Activated CD8-positive, alpha-beta T cell treated with anti-CD3 and anti-CD28 coated beads for 36 hours (primary cell): ENCODE data around the gene MTFP1. TPM values are rescaled to one million over a fixed set of nuclear protein-coding genes. Genes with fewer than 3 reads are reported as not detected.
"Not testable (repeated sequence)": the region's sequence is repeated elsewhere in the genome, so short reads cannot be mapped to it uniquely, and the experiment has no call there.

ENCODE experiments used
- ATAC-seq: fragments of 200-7000 bp; cut with Tn5 transposase; one replicate; pipeline ENCODE4 v1.10.0; 2021; ENCODE audit warnings: mild to moderate bottlenecking, moderate library complexity
- CTCF ChIA-PET: fragments of 350-600 bp; sonication (Branson Sonifier 250); formaldehyde crosslinking; loops from one replicate; lab custom pipeline; 2021; ENCODE audit warnings: antibody characterized with exemption; lab: Charles Lee
- POLR2A ChIA-PET: fragments of 350-600 bp; sonication (Branson Sonifier 250); formaldehyde crosslinking; loops from one replicate; lab custom pipeline; 2021; ENCODE audit warnings: antibody characterized with exemption; lab: Charles Lee
- DNase-seq: peaks from one replicate; pipeline ENCODE4 v3.0.0-alpha.2; 2020
- H3K27ac Mint-ChIP-seq: one replicate; pipeline ENCODE4 v1.8.0; 2021; ENCODE audit warnings: mild to moderate bottlenecking, mixed read lengths
- H3K27me3 Mint-ChIP-seq: one replicate; pipeline ENCODE4 v1.8.0; 2021; ENCODE audit warnings: mixed read lengths
- H3K36me3 Mint-ChIP-seq: one replicate; pipeline ENCODE4 v1.8.0; 2021; ENCODE audit warnings: low read depth, mixed read lengths
- H3K4me1 Mint-ChIP-seq: one replicate; pipeline ENCODE4 v1.8.0; 2021; ENCODE audit warnings: low read depth, mixed read lengths
- H3K4me3 Mint-ChIP-seq: one replicate; pipeline ENCODE4 v1.8.0; 2021; ENCODE audit warnings: mild to moderate bottlenecking, moderate library complexity, mixed read lengths
- H3K9me3 Mint-ChIP-seq: one replicate; pipeline ENCODE4 v1.8.0; 2021; ENCODE audit warnings: mixed read lengths
- intact Hi-C: fragments of 100-400 bp; cut with micrococcal nuclease; formaldehyde crosslinking; loops from one replicate; pipeline ENCODE4 v1.10.0; 2022
- total RNA-seq, 2 experiments: library from RNA; stranded (reverse); gene quantifications; one replicate each; pipeline ENCODE4 v1.2.3, GENCODE V29; 2021
- TF ChIP-seq, protein P1 (sequence below): fragments of 200-600 bp; IDR thresholded peaks from one replicate; pipeline ENCODE4 v1.8.0; 2022; ENCODE audit warnings: antibody characterized with exemption, mild to moderate bottlenecking

The MTFP1 gene
- total RNA-seq, 2 experiments from 2014 or later, result 89.8 to 93.8 TPM

- intact Hi-C loops, result no loop called here
- CTCF ChIA-PET, result interaction anchor here (0.9 to 21.0 kb wide), 3 partner anchors 13 to 108 kb away, joined by 3 to 472 read pairs (median 5); partner anchors contain the start of genes CASTOR1 and RNF215
- POLR2A ChIA-PET, result interaction anchor here (6.3 kb wide), 1 partner anchor 22 kb away, joined by 48 read pairs; the partner anchor contains the start of gene MTFP1
- DNase-seq, result no peak
- H3K27ac Mint-ChIP-seq, result peak overlapping the region; percentile 52
- H3K4me3 Mint-ChIP-seq, result no peak overlapping the region
- peaks cover 11% of the 10 kb centered on the region for H3K36me3 Mint-ChIP-seq
- TF ChIP-seq, protein P1, sequence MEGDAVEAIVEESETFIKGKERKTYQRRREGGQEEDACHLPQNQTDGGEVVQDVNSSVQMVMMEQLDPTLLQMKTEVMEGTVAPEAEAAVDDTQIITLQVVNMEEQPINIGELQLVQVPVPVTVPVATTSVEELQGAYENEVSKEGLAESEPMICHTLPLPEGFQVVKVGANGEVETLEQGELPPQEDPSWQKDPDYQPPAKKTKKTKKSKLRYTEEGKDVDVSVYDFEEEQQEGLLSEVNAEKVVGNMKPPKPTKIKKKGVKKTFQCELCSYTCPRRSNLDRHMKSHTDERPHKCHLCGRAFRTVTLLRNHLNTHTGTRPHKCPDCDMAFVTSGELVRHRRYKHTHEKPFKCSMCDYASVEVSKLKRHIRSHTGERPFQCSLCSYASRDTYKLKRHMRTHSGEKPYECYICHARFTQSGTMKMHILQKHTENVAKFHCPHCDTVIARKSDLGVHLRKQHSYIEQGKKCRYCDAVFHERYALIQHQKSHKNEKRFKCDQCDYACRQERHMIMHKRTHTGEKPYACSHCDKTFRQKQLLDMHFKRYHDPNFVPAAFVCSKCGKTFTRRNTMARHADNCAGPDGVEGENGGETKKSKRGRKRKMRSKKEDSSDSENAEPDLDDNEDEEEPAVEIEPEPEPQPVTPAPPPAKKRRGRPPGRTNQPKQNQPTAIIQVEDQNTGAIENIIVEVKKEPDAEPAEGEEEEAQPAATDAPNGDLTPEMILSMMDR, result no peak
- ATAC-seq, result no peak
- H3K27me3 Mint-ChIP-seq, result no peaks in the 10 kb centered on the region
- H3K9me3 Mint-ChIP-seq, result no peaks in the 10 kb centered on the region
- H3K4me1 Mint-ChIP-seq, result peaks cover 35% of the 10 kb centered on the region
Observed at GRCh38 chr22:30400159-30400558, 25.4 kb upstream of the MTFP1 start.

- H3K9me3 Mint-ChIP-seq, DNase-seq, H3K27ac Mint-ChIP-seq, ATAC-seq, H3K4me3 Mint-ChIP-seq, H3K27me3 Mint-ChIP-seq, intact Hi-C loops: not testable (repeated sequence)
- peaks cover 32% of the 10 kb centered on the region for H3K4me1 Mint-ChIP-seq
- POLR2A ChIA-PET, result interaction anchor here (1.0 kb wide), 1 partner anchor 24 kb away, joined by 3 read pairs; the partner anchor contains the start of gene MTFP1
- peaks cover 11% of the 10 kb centered on the region for H3K36me3 Mint-ChIP-seq
- CTCF ChIA-PET, result interaction anchor here (0.9 kb wide), 1 partner anchor 14 kb away, joined by 3 read pairs; the partner anchor contains the start of gene RNF215
Observed at GRCh38 chr22:30401024-30401423, 24.5 kb upstream of the MTFP1 start.

- H3K27ac Mint-ChIP-seq, result peak overlapping the region; percentile 49
- ChIA-PET CTCF (interaction anchor here (0.9 to 1.7 kb wide), 3 partner anchors 11 to 114 kb away, joined by 3 to 8 read pairs (median 4); no protein-coding TSS in a partner anchor), POLR2A (interaction anchor here (0.6 to 1.4 kb wide), 4 partner anchors 9 to 798 kb away, joined by 3 to 5 read pairs (median 4); partner anchors contain the start of gene MTFP1)
Observed at GRCh38 chr22:30402028-30402765, 23.4 kb upstream of the MTFP1 start.

DNA sequence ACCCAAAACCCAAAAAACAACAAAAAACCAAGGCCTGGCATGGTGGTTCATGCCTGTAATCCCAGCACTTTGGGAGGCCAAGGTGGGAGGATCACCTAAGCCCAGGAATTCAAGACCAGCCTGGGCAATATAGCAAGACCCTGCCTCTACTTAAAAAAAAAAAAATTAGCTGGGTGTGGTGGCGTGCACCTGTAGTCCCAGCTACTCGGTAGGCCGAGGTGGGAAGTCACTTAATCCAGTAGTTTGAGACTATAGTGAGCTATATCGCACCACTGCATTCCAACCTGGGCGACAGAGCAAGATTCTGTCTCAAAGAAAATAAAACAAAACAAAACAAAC is 22.8 kb upstream of the MTFP1 start:
- H3K9me3 Mint-ChIP-seq, DNase-seq, H3K27me3 Mint-ChIP-seq, ATAC-seq, intact Hi-C loops, H3K27ac Mint-ChIP-seq, H3K4me3 Mint-ChIP-seq: not testable (repeated sequence)
- H3K36me3 Mint-ChIP-seq, result peaks cover 15% of the 10 kb centered on the region
- CTCF ChIA-PET, result interaction anchor here (0.9 to 1.7 kb wide), 3 partner anchors 12 to 115 kb away, joined by 3 to 8 read pairs (median 4); no protein-coding TSS in a partner anchor
- H3K4me1 Mint-ChIP-seq, result peaks cover 25% of the 10 kb centered on the region
- POLR2A ChIA-PET, result interaction anchor here (1.4 kb wide), 1 partner anchor 8 kb away, joined by 5 read pairs; no protein-coding TSS in a partner anchor

More at GRCh38 chr22:30402028-30402765, 23.4 kb upstream of the MTFP1 start:
- Mint-ChIP-seq H3K4me3 (no peak overlapping the region), H3K27me3 (no peaks in the 10 kb centered on the region), H3K9me3 (no peaks in the 10 kb centered on the region), H3K36me3 (peaks cover 15% of the 10 kb centered on the region), H3K4me1 (peaks cover 27% of the 10 kb centered on the region)
- intact Hi-C loops, result no loop called here
- DNase-seq (no peak), ATAC-seq (no peak)
- TF ChIP-seq, protein P1, result no peak

DNA sequence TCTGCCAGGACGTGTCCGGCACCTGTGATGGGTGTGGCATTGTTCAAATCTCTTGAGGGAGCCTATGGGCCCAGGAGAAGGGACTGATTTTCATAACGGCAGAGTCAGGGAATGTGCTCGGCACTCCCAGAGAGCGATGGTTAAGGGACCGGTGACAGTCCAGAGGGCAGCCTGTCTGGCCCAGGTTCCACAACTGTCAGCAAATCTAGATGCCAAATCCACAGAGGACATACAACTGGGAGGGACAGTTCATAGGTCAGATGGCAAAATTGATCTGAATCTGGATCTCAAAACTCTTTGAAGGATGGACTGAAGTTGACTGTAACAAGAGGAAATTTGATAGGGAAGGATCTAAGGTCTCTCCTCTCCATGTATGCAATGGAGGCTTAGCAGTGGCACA is 21.3 kb upstream of the MTFP1 start:
- Mint-ChIP-seq H3K27me3 (no peaks in the 10 kb centered on the region), H3K9me3 (no peaks in the 10 kb centered on the region), H3K4me1 (peaks cover 15% of the 10 kb centered on the region), H3K4me3 (no peak overlapping the region), H3K27ac (no peak overlapping the region), H3K36me3 (peaks cover 15% of the 10 kb centered on the region)
- TF ChIP-seq, protein P1, result no peak
- ChIA-PET POLR2A (interaction anchor here (1.1 kb wide), 1 partner anchor 153 kb away, joined by 3 read pairs; no protein-coding TSS in a partner anchor), CTCF (no interaction called here)
- intact Hi-C loops, result no loop called here
- no peak for ATAC-seq
- DNase-seq, result no peak
